NCI-H1105 (cell line): Measurements from ENCODE around the gene HSPA12A.

Experiments
- DNase-seq: peaks from one replicate; lab custom pipeline; 2025; lab: John Stamatoyannopoulos, UW

HSPA12A gene

DNA sequence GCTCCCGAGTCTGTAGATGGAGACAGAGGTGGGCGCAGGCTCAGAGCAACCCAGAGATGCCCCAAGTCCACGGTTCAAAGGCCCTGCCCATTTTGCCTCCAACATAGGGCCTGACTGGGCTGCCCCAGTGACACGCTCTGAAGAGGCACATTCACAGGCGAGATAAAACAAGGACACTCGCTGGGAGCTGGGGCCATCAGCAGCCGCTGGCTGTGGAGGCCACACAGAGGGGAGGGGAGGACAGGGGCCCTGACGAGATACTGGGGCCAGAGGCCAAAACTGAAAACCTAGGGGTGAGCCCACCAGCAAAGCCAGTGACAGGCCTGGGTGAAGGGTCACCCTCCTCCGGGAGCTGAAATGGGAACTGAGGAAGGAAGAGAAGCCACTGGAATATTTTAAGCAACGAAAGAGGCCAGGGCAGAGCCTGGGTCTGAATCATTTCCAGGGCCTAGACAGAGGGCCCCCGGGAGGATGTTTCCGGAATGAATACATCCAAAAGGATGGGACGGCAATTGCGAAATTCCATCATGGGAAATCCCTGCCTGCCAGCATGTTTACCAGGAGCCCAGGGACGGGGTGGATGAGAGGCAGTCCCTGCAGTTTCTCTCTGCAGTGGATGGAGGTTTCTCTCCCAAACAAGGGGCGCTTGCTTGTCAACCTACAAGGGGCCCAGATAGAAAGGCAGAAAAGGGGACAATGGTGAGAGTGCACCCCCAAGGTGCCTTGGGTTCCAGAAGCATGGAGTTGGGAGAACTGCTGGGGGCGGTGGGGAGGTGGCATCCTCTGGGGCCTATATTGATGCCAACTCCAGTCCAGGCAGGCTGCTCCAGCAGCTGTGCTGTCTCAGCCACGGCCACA is 29.0 kb upstream of the HSPA12A start:
- DNase-seq, result no peak

DNA sequence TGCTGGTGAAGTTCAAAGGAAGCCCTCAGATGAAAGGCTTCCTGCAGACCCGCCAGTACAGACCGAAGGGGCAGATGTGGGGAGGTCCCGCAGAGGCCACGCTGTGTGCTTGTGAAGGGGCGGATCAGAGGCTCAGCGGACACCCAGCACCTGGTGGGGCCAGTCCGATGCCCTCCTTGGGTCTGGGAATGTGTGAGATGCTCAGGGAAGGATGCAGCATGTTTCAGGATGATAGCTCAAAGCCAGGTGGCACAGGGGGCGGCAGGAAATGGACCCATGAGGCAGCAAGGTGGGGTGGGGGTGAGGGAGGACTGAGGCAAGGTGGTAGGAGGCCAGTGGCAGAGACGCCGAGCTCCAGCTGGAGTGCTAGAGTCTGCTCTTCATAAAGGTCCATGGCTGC is 27.9 kb upstream of the HSPA12A start:
- DNase-seq, result no peak

DNA sequence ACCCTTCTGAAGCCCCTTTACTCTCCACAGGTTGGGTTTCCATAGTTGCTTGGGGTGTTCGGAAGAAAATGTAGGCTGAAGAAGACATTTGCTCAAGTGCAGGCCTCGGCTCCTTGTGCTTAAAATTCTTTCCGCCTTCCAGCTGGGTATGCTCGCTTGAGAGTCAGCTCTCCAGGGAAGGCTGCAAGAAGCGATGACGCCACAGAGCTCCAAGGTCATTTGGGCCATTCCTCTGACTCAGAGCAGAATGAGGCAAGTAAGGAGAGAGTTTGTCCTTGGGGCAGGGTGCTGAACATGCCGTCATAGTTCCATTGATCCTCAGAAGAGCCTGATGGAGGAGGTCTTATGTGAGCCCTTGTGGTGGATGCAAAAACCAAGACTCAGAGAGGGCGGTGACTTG is 27.4 kb upstream of the HSPA12A start:
- DNase-seq, result no peak

DNA sequence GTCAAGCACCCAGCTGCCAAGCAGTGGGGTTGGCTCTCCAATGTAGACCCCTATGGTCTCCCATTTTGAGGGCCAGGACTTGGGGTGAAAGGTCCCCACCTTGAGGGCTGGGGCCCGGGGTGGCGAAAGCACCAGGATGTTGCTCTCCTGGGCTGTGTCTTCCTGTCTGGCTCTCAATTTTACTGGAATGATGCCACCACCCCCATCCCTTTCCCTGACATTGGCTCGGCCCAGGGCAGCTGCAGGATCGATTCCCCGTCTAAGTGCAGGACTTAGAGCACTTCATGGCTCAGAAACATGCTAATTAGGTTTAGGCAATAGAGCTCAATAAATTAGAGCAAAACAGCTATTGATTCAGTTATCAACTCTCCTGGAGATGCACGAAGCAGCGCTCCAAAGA is 27.0 kb upstream of the HSPA12A start:
- no peak for DNase-seq

DNA sequence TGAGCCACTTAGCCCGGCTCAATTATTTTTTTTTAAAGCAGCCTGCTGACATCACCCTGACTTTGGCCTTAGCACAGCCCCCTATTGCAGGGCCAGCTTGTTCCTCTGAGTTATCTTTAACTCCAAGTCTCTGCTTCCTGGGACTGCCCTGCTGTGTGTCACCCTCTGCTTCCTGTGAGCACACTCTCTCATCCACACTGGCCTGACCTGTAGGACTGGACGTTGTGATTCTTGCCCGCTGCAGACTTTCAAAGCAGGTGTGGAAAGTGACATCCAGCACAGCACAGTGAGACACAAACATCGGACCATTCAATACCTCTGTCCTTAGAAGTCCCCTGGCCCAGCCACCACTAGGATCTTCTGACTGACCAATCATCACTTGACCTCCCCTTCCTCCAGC is 26.4 kb upstream of the HSPA12A start:
- no peak for DNase-seq

DNA sequence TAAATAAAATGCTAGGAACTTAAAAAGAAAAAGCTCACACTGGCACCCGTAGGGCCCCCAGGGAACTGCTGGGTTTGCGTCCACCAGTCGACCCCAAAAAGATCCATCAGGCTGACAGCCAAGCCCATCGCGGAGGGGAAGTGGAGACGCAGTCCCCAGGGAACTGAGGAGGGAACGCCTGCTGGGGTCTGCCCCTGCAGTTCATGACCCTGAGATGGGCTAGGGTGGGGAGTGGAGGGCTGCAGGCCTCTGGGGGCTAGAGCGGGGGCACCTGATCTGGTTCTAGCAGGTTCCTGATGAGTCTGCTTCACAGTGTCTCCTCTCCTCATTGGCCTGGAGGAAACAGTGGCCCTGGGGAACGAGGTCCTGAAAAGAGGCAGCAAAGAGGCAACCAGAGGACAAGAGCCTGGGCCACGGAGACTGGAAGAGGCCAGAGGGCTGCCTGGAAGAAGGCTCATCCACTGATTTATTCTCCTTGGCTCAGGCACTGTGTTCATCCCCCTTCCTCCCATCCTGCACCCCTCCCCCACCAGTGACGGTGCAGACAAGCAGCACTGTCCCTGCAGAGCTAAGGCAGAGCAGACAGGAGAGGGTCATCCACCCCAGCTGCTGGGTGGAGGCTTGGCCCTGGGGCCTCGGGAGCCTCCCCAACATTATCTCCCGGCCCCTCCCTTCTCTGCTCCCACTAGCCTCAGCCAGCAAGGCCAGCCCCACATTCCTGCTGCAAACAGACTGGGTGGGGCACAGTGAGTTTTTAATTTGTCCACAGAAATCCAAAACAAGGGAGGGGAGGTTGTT is 24.7 kb upstream of the HSPA12A start:
- DNase-seq, result no peak

DNA sequence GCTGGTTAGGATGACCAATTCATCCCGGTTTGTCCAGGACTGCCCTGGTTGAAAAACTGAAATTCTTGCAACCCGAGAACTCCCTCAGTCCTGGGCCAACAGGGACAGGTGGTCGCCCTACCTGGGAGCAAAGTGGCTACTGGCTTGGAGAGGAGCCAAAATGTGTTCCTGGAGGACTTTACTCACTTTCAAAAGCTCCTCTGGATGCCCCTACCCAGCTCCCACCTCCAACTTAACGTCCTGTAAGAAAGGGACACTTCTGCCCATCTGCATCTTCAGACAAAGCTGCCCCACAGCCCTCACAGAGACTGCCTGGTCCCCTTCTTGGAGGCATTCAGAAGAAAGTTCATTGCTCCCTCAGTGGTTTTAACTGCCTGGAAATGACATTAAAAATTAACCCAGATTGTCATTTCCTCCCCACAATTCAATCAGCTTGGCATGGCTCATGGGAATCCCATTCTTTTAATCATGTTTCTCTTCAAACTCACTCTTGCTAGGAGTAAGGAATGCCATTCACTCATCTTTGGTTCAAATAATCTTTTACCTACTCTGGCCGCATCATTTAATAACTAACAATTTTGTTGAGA is 24.0 kb upstream of the HSPA12A start:
- DNase-seq, result no peak

DNA sequence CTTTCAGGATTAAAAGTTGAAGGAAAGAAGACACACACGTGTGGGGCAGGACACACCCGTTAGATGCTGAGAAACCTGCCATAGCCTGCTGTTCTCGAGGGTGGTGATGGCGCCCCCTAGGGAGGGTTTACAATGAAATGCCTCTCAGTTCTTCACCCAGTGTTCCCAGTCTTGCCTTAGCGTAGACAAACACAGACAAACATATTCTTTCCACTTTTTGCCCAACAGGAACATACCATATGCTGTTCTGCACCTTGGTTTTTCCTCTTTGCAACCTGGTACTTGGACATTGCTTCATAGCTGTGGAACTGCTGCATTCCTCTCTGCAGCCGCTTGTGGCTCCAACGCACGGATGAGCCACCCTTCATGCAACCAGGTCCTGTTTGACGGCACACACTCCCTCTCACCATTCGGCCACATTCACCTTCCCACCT is 23.3 kb upstream of the HSPA12A start:
- no peak for DNase-seq

DNA sequence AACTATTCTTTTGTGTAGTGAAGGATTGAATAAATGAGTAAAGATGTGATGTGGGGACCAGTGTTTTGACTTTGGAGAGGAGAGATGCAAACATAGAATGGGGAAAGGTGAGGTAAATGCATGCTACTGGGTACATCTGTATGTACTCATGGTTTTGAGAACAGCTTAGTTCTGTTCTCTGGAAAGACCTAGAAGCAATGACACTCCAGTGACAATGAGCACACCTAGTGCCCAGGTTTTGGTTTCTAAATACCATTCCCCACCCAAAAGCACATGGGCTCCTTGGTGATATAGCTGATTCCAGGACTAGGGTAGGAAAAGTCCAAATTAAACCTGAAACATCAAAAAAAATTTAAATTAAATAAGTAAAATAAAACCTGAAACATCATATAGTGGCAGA is 22.6 kb upstream of the HSPA12A start:
- DNase-seq, result no peak

DNA sequence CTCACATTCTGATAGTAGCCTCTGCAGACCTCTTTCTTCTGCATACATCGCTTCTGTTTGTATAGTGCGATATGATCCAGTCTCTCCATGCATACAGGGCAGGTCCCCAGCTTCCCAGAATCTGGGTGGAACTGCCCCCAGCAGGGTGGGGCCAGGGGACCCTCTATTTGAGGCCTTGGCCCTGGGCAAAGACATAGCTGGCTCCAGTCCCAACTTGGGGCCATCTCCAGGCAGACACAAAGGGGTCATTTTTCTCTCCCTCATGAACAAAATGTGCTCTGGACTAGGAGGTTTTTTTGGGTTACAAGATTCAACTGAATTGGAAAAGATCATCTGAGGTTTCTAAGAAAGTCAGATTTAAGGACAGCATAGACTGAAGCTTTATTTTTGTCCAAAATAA is 21.1 kb upstream of the HSPA12A start:
- no peak for DNase-seq

DNA sequence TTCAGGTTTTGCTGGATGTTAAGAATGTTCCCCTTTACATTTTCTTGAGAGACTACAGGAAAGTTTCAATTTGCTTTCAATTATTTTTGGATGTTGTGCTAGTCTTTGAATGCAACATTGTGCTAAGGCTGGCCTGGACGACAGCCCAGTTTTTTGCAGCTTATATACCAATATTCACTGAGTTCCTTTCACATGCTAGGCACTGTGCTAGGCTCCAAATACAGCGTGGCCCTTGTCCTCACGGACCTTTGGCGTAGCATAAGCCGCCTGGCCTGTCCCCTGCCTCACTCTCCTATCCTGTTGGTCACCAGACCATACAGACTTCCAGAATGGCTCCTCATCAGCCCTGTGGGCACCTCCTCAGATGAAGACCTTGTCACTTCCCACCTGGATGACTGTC is 19.5 kb upstream of the HSPA12A start:
- no peak for DNase-seq

DNA sequence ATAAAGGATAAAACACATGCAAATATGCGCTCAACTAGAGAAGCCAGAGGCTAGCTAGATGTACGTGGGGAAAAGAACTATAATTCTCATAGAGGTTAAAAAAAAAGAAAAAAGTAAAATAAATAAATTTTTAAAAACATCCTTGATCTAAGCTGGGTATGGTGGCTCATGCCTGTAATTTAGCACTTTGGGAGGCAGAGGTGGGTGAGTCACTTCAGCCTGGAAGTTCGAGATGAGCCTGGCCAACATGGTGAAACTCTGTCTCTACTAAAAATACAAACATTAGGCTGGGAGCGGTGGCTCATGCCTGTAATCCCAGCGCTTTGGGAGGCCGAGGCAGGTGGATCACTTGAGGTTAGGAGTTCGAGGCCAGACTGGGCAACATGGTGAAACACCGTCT is 18.6 kb upstream of the HSPA12A start:
- no peak for DNase-seq

DNA sequence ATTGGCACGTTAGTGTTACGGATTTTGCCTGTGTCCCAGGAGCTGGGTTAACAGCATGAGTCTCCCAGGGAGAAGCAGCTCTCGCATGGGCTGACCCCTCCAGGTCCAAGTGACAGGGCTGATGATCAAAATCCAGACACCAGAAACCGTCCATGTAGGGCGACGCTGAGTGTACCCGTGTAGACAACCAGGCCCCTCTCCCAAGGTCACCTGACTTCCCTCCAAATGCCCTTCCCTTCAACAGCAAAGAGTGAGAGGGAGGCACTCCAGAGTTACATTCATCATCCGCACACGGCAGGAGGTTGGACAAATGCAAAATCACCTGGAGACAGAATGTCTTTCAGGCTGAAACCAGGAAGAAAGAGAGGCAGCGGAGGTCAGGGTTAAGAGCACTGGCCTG is 14.9 kb upstream of the HSPA12A start:
- DNase-seq, result no peak

DNA sequence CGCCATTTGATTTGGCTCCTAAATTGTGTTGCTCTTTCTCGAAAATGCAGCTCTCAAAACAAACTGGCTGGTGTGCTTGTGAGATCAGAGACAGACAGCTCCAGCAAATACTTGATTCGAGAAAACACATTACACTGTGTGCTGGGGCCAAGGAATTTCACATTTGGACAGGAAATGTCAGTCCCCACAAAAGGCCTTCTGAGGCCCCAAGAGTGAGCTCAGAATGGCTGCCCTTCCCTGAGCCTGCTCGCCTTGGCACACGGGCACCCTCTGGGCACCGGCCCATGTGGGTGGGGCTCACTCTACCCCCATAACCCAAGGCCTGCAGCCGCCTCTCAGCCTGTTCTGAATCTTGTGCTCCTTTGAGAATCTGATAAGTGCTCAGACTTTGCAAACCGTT is 13.9 kb upstream of the HSPA12A start:
- DNase-seq, result no peak

DNA sequence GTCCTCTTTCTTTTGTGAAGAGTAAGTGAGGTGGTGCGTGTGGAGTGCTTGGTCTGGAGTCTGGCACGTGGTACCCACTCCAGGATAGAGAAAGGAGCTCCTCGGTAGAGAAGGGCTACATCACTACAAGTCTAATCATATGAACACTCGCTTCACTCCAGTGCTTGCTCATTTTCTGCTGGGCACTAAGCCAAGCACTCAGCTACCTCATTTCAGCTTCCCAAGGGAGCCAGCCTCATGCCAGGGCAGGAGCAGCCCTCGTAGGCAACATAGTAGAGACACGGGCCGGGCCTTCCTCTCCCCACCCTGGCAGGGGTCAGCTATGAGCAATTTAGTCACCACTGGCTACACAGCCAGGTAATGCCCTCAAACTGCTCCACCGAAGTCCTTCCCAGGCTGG is 11.4 kb upstream of the HSPA12A start:
- peak; percentile 76 for DNase-seq

DNA sequence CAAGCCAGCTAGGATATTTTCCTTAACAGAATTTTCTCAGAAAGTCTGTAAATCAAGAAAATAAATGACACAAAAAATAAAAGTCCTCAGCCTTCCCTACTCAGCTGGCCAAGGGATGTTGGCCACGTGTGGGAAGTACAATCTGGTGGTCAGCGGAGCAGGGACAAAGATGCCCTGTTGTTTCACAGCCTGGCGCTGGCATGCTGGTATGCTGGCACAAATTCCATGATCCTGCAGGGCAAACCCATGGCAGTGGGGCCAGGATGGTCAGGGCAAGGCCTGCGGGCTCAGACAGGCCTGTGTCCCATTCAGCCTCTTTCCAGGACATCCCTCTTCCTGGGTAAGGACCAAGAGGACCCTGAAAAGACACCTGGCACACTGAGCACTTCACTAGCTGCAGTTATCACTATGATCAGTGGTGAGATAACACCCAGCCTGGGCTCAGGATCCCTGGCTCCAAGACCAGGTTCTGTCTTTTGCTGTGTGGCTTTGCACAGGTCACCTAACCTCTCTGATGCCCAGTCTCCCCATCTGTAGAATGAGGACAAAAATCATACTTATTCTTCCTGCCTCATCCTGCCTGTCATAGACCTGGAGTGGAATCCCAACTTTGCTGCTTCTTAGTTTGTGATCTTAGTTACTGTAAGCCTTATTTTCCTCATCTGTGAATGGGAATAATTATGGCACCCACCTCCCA is 10.8 kb upstream of the HSPA12A start:
- DNase-seq, result no peak

DNA sequence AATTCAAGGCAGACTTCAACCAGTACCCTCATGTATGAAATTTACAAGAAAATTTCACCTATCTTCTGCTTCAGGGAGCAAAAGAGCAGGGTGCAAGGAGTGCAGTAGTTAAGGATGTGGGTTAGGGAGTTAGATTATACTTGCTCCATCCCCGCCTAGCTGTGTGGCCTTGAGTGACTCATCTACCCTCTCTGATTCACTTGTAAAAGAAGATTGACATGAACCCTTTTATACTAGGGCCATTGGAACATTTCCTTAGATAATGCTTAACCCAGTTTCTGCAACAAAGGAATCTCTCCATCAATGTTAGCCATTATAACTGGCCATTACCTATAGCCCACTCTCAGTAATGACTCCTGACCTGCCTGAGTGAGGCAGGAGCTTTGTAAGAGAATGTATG is 10.2 kb upstream of the HSPA12A start:
- DNase-seq, result no peak

DNA sequence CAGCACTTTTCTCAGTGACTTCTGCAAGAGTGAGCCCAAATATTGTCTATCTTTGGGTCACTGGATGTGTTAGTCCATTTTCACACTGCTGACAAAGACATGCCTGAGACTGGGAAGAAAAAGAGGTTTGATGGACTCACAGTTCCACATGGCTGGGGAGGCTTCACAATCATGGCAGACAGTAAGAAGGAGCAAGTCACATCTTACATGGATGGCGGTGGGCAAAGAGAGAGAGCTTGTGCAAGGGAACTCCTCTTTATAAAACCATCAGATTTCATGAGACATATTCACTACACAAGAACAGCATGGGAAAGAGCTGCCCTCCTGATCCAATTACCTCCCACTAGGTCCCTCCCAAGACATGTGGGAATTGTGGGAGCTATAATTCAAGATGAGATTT is 6.1 kb upstream of the HSPA12A start:
- DNase-seq, result no peak

DNA sequence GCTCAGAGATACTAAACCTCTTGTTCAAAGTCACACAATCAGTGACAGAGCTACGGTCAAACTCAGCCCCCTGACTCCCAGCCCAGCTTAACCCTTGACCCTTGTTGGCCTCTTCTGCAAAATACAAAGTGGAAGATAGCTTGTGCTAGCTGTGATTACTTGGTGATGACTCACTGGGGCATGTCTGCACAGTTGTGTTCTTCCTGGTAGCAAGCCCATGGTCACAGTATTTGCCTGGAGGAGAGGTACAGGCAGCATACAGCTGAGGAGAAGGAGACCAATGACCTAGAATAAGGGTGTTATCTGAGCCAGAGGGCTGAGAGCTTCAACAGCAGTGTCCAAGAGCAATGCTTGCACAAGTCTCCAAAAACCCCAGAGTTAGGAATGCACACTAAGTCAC is 5.7 kb upstream of the HSPA12A start:
- no peak for DNase-seq

DNA sequence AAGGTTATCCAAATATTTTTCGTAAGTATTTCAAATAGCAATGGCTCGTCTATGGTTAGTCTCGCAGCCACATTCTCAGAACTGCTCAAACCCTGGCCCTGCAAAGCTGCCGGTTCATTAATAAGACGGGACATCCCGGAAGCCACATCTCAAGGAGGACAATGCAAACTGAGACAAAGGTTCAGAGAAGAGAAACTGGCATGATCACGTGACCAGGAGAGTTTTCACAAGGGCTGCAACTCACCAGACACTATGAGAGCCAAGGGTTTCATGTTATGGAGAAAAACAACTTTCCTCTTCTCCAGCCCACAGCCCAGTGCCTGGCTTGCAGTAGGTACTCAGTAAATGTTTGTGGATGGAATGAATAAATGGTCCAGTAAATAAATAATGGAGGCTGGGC is 5.0 kb upstream of the HSPA12A start:
- DNase-seq, result no peak

DNA sequence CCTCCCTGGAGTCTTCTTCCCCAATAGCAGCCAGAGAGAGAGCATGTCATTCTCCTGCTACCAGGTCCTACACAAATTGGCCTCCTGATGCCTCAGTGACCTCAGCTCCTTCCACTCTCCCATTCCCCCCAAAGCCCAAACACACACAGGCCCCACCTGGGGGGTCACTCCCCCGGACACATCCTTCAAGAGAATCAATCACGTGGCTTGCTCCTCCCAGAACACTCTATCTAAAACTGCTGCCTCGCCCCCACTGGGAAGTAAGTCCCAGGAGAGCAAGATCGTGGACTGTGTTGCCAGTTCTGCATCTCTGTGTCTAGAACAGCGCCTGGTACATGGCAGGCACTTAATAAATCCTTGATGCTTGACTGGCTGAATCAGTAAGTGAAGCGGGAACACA is 2.5 kb upstream of the HSPA12A start:
- DNase-seq, result no peak

DNA sequence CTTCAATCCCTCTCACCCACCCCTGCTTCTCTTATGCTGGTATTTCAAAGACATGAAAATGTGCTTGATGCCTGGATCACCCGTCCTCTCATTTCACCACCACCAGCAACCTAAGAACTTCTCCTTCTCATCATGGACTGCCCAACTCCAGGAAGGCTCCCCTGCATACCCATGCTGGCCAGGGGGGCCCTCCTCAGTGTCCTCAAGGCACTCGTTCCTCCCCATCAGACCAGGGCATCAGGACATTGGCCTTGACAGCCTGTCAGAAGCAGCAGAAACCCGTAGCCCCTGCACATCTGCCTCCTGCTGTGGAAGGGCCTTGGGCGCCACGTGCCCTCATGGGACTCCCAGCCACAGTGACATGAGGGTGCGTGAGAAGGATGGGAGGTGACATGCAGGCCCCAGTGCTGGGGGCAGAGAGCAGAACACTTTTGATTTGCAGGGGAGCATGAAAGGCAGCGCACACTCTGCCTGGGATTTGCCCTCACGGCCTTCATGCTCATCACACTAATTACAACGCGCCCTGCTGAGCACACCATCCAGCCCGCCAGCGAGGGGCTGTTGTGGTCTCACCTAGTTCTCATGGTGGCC is 1.9 kb upstream of the HSPA12A start:
- DNase-seq, result no peak
